ENCODE measurements around the gene PRPF38B. TPM values are rescaled to one million over a fixed set of nuclear protein-coding genes. Genes with fewer than 3 reads are reported as not detected.

PRPF38B gene, protein sequence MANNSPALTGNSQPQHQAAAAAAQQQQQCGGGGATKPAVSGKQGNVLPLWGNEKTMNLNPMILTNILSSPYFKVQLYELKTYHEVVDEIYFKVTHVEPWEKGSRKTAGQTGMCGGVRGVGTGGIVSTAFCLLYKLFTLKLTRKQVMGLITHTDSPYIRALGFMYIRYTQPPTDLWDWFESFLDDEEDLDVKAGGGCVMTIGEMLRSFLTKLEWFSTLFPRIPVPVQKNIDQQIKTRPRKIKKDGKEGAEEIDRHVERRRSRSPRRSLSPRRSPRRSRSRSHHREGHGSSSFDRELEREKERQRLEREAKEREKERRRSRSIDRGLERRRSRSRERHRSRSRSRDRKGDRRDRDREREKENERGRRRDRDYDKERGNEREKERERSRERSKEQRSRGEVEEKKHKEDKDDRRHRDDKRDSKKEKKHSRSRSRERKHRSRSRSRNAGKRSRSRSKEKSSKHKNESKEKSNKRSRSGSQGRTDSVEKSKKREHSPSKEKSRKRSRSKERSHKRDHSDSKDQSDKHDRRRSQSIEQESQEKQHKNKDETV
- 59.0 to 62.4 TPM (median 59.6 TPM) in 3 replicates for total RNA-seq

DNA sequence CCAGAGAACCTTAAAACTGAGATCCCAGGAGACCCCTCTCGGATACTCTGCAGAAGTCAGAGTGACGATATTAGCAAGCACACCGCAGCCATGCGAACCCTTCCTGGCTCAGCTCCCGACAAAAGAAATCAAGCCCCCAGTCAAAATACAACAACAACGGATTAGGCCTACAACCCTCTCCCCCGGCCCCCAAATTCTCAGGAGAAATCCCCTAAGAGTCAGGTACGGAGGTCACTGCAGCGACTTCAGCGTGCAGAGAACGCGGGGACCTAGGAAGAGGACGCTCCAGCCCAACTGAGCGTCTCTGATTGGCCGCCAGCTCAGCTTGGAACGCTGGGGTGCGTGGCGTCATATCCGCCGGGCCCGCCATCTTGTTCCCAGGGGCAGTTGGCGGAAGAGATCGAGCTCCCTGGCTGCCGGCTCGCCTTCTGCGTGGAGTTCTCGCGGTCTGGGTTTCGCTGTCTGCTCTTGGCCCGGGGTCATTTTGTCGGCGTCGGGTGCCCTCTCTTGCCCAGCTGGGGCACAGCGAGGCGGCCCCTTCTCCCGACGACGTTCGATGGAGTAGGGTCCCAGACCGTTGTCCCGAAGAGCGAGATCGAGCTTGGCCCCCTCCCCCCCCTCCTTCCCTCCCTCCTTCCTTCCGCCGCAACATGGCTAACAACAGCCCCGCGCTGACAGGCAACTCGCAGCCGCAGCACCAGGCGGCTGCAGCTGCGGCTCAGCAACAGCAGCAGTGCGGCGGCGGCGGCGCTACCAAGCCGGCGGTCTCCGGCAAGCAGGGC is at the start of gene PRPF38B:
Gene PRPF38B (plus strand): TSS at position 369 of the 782 bp plus-strand sequence. CDS start 282 bp downstream, at position 651.
- TF ChIP-seq, protein P1, sequence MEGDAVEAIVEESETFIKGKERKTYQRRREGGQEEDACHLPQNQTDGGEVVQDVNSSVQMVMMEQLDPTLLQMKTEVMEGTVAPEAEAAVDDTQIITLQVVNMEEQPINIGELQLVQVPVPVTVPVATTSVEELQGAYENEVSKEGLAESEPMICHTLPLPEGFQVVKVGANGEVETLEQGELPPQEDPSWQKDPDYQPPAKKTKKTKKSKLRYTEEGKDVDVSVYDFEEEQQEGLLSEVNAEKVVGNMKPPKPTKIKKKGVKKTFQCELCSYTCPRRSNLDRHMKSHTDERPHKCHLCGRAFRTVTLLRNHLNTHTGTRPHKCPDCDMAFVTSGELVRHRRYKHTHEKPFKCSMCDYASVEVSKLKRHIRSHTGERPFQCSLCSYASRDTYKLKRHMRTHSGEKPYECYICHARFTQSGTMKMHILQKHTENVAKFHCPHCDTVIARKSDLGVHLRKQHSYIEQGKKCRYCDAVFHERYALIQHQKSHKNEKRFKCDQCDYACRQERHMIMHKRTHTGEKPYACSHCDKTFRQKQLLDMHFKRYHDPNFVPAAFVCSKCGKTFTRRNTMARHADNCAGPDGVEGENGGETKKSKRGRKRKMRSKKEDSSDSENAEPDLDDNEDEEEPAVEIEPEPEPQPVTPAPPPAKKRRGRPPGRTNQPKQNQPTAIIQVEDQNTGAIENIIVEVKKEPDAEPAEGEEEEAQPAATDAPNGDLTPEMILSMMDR (IDR thresholded peaks at IDR 0.05; ENCODE audit: unreplicated experiment): no peak
- Mint-ChIP-seq H3K36me3 (peaks cover 7% of the 10 kb centered on the region), H3K9me3 (no peaks in the 10 kb centered on the region), H3K4me3 (peak within 1 kb of the TSS; percentile 98), H3K27ac (peak within 1 kb of the TSS; percentile 99), H3K27me3 (ENCODE audit: low read depth) (peaks cover 5% of the 10 kb centered on the region), H3K4me1 (peaks cover 33% of the 10 kb centered on the region)
- DNase-seq (ENCODE audit: low spot score in 2 of 2, unreplicated experiment in 2 of 2): peak; percentile 82 to 92

- Mint-ChIP-seq H3K4me3 (no peak overlapping the region), H3K27ac (no peak overlapping the region), H3K4me1 (peaks cover 5% of the 10 kb centered on the region), H3K36me3 (no peaks in the 10 kb centered on the region), H3K27me3 (ENCODE audit: low read depth) (no peaks in the 10 kb centered on the region), H3K9me3 (no peaks in the 10 kb centered on the region)
- DNase-seq (ENCODE audit: low spot score in 2 of 2, unreplicated experiment in 2 of 2): no peak
- TF ChIP-seq, protein P1 (IDR thresholded peaks at IDR 0.05; ENCODE audit: unreplicated experiment): peak; percentile 39
Measured at GRCh38 chr1:108643492-108644335, 48.4 kb upstream of the PRPF38B start.

DNA sequence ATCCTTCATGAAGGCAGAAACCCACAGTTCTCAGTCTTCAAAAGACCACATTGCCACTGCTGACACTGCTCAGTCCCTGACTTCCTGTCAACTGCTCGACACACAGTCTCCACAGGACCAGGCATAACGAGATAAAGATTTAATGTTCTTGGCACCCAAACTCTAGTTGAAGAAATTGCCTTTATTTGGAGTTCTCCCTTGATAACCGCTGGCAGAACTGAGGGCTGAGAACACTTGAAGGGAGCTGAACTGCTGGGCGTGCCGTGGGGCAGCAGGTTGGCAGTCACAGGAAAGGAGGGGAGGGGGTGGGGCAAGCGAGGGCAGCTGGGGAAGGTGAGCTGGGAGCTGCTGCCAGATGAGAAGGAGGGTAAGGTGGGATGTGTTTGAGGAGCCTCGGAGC is 47.1 kb upstream of the PRPF38B start:
- no peaks in the 10 kb centered on the region for H3K27me3 Mint-ChIP-seq (ENCODE audit: low read depth)
- peaks cover 4% of the 10 kb centered on the region for H3K36me3 Mint-ChIP-seq
- DNase-seq (ENCODE audit: low spot score in 2 of 2, unreplicated experiment in 2 of 2): no peak
- no peak overlapping the region for H3K27ac Mint-ChIP-seq
- H3K4me3 Mint-ChIP-seq: no peak overlapping the region
- H3K9me3 Mint-ChIP-seq: no peaks in the 10 kb centered on the region
- TF ChIP-seq, protein P1 (IDR thresholded peaks at IDR 0.05; ENCODE audit: unreplicated experiment): no peak
- H3K4me1 Mint-ChIP-seq: peaks cover 5% of the 10 kb centered on the region

DNA sequence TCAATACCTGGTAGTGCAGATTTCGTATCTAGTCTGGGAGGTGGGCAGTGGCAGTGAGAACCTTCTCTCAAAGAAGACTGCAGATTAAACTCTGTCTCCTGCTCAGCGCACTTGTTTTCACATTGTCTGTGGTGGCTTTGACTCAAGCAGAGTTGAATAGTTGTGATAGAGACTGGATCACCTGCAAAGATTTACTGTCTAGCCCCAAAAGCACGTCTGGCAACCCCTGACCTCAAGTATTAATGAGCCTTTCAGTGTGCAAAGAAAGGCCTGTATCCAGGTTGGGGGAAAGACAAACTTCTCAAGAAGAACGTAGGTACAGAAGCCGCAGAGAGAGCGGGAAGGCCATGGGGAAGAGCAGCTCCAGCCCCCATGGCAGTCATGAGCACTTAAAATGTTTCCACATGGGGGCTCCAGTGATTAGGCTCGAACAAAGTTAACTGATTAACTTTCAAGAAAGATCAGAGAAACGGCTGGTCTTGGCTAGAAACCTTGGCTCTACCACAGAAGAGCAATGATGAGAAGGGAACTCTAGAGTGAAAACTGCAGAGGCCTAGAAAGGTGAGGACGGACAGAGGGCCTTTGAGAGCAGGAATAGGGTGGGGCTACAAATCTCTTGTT is 46.4 kb upstream of the PRPF38B start:
- Mint-ChIP-seq H3K4me3 (no peak overlapping the region), H3K27me3 (ENCODE audit: low read depth) (no peaks in the 10 kb centered on the region), H3K4me1 (peaks cover 5% of the 10 kb centered on the region), H3K27ac (no peak overlapping the region), H3K9me3 (no peaks in the 10 kb centered on the region), H3K36me3 (peaks cover 4% of the 10 kb centered on the region)
- TF ChIP-seq, protein P1 (IDR thresholded peaks at IDR 0.05; ENCODE audit: unreplicated experiment): no peak
- DNase-seq (ENCODE audit: low spot score in 2 of 2, unreplicated experiment in 2 of 2): no peak

DNA sequence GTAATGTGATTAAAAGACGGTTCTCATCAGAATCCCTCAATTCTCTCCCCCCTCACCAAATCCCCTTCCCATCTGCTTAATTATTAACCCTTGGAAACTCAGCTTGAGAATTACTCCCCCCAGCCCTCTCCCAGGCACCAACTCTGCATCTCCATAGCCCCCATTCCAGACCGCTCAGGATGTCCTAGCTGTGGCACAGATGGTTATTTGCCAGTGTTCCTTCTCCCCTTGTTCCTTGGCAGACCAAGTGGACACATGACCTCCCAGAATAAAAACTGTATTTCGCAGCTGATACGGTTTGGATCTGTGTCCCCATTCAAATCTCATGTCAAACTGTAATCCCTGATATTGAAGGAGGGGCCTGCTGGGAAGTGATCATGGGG is 45.9 kb upstream of the PRPF38B start:
- peaks cover 1% of the 10 kb centered on the region for H3K9me3 Mint-ChIP-seq
- no peak for DNase-seq (ENCODE audit: low spot score in 2 of 2, unreplicated experiment in 2 of 2)
- no peak overlapping the region for H3K27ac Mint-ChIP-seq
- peaks cover 4% of the 10 kb centered on the region for H3K36me3 Mint-ChIP-seq
- peaks cover 5% of the 10 kb centered on the region for H3K4me1 Mint-ChIP-seq
- TF ChIP-seq, protein P1 (IDR thresholded peaks at IDR 0.05; ENCODE audit: unreplicated experiment): no peak
- no peak overlapping the region for H3K4me3 Mint-ChIP-seq
- no peaks in the 10 kb centered on the region for H3K27me3 Mint-ChIP-seq (ENCODE audit: low read depth)
